ENCODE measurements around the gene GAB2.
"Not testable (repeated sequence)": the region's sequence is repeated elsewhere in the genome, so short reads cannot be mapped to it uniquely, and the experiment has no call there.

GAB2 gene

GRCh38 chr11:78193806-78194205 lies 223.8 kb downstream of the GAB2 start:
- DNase-seq = no peak
- in situ Hi-C loops (cut with HindIII; ENCODE audit: low pct_ligation_motif_present, low pct_unique_long_range_greater_than_20kb, low sequenced_read_pairs) = no loop called here

- no peak for DNase-seq
- in situ Hi-C loops (cut with HindIII; ENCODE audit: low pct_ligation_motif_present, low pct_unique_long_range_greater_than_20kb, low sequenced_read_pairs) = no loop called here
These were observed 224.7 kb downstream of the GAB2 start for GRCh38 chr11:78192911-78193351.

GRCh38 chr11:78192223-78192719 lies 225.3 kb downstream of the GAB2 start:
- in situ Hi-C loops (cut with HindIII; ENCODE audit: low pct_ligation_motif_present, low pct_unique_long_range_greater_than_20kb, low sequenced_read_pairs) = no loop called here
- no peak for DNase-seq

- in situ Hi-C loops (cut with HindIII; ENCODE audit: low pct_ligation_motif_present, low pct_unique_long_range_greater_than_20kb, low sequenced_read_pairs) = no loop called here
- DNase-seq = no peak
These were observed 226.6 kb downstream of the GAB2 start for GRCh38 chr11:78190871-78191538.

- DNase-seq = no peak
- in situ Hi-C loops (cut with HindIII; ENCODE audit: low pct_ligation_motif_present, low pct_unique_long_range_greater_than_20kb, low sequenced_read_pairs) = no loop called here
These were observed 227.2 kb downstream of the GAB2 start for GRCh38 chr11:78190374-78190773.

- in situ Hi-C loops (cut with HindIII; ENCODE audit: low pct_ligation_motif_present, low pct_unique_long_range_greater_than_20kb, low sequenced_read_pairs) = no loop called here
- no peak for DNase-seq
These were observed 227.8 kb downstream of the GAB2 start for GRCh38 chr11:78189851-78190250.

GRCh38 chr11:78189174-78189724 lies 228.4 kb downstream of the GAB2 start:
- peak; percentile 1 for DNase-seq
- in situ Hi-C loops (cut with HindIII; ENCODE audit: low pct_ligation_motif_present, low pct_unique_long_range_greater_than_20kb, low sequenced_read_pairs) = no loop called here

GRCh38 chr11:78188286-78189173 lies 229.1 kb downstream of the GAB2 start, which contains the start of the genes KCTD21 and USP35:
Gene KCTD21, minus strand, starts transcription at chr11:78188626. Its CDS starts 14,072 bp downstream, at chr11:78174554.
Gene USP35, plus strand, starts transcription at chr11:78188919. Its CDS starts 7,327 bp downstream, at chr11:78196246.
- peak; percentile 95 for DNase-seq
- in situ Hi-C loops (cut with HindIII; ENCODE audit: low pct_ligation_motif_present, low pct_unique_long_range_greater_than_20kb, low sequenced_read_pairs) = no loop called here

- in situ Hi-C loops (cut with HindIII; ENCODE audit: low pct_ligation_motif_present, low pct_unique_long_range_greater_than_20kb, low sequenced_read_pairs) = no loop called here
- no peak for DNase-seq
These were observed 230.0 kb downstream of the GAB2 start for GRCh38 chr11:78187366-78188285.

- in situ Hi-C loops (cut with HindIII; ENCODE audit: low pct_ligation_motif_present, low pct_unique_long_range_greater_than_20kb, low sequenced_read_pairs) = no loop called here
- DNase-seq = no peak
These were observed 236.4 kb downstream of the GAB2 start for GRCh38 chr11:78181185-78181584.

GRCh38 chr11:78180751-78181150 lies 236.9 kb downstream of the GAB2 start:
- DNase-seq = no peak
- in situ Hi-C loops (cut with HindIII; ENCODE audit: low pct_ligation_motif_present, low pct_unique_long_range_greater_than_20kb, low sequenced_read_pairs) = no loop called here

GRCh38 chr11:78179459-78180071 lies 238.1 kb downstream of the GAB2 start:
- DNase-seq = no peak
- in situ Hi-C loops (cut with HindIII; ENCODE audit: low pct_ligation_motif_present, low pct_unique_long_range_greater_than_20kb, low sequenced_read_pairs) = no loop called here

- DNase-seq = no peak
- in situ Hi-C loops (cut with HindIII; ENCODE audit: low pct_ligation_motif_present, low pct_unique_long_range_greater_than_20kb, low sequenced_read_pairs) = no loop called here
These were observed 240.4 kb downstream of the GAB2 start for GRCh38 chr11:78177216-78177615.

GRCh38 chr11:78176605-78177141 lies 240.9 kb downstream of the GAB2 start:
- no peak for DNase-seq
- in situ Hi-C loops (cut with HindIII; ENCODE audit: low pct_ligation_motif_present, low pct_unique_long_range_greater_than_20kb, low sequenced_read_pairs) = no loop called here

GRCh38 chr11:78175862-78176261 lies 241.8 kb downstream of the GAB2 start:
- in situ Hi-C loops (cut with HindIII; ENCODE audit: low pct_ligation_motif_present, low pct_unique_long_range_greater_than_20kb, low sequenced_read_pairs) = not testable (repeated sequence)

GRCh38 chr11:78171951-78172350 lies 245.7 kb downstream of the GAB2 start:
- in situ Hi-C loops (cut with HindIII; ENCODE audit: low pct_ligation_motif_present, low pct_unique_long_range_greater_than_20kb, low sequenced_read_pairs) = no loop called here
- DNase-seq = no peak

More at GRCh38 chr11:78175862-78176261, 241.8 kb downstream of the GAB2 start:
- DNase-seq = not testable (repeated sequence)

- in situ Hi-C loops (cut with HindIII; ENCODE audit: low pct_ligation_motif_present, low pct_unique_long_range_greater_than_20kb, low sequenced_read_pairs) = no loop called here
These were observed 246.6 kb downstream of the GAB2 start for GRCh38 chr11:78170874-78171549.

More at GRCh38 chr11:78170874-78171549, 246.6 kb downstream of the GAB2 start:
- DNase-seq = no peak
